ENCODE measurements around the gene TSPAN11.
"Not testable (repeated sequence)": the region's sequence is repeated elsewhere in the genome, so short reads cannot be mapped to it uniquely, and the experiment has no call there.

Gene TSPAN11

DNA sequence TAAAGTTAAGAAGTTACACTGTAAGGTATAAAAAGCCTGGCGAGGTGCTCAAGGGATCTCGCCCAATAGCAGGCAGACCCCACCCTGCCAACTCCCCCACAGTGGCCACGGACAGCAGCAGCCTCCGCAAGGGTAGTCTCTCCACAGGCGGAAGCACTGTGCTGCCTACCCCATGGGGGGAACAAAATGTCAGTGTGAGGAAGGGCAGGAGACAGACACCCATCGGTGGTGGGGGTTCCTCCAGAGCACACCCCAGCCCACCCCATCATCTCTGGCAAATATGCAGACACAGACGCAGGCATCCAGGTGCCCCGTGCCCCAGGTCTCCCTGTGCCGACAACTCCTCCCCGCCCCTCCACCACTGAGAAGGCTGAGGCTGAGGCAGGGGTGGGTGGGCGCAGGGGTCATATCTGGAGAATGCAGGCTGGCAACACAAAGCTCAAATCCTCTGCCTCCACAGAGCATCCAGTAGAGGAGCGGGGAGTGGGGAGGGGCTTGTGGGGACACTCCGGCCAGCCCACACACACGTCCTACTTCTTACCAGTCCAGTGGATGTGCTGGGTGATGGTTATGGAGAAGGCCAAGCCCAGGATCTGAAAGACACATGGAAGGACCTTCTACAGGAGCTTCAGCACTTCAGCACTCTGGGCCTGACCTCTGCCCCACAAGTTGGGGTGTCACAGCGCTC lies 78.9 kb downstream of the TSPAN11 start:
- no peak for DNase-seq

- no peak for DNase-seq
These were observed 79.4 kb downstream of the TSPAN11 start for GRCh38 chr12:31005944-31006361.

DNA sequence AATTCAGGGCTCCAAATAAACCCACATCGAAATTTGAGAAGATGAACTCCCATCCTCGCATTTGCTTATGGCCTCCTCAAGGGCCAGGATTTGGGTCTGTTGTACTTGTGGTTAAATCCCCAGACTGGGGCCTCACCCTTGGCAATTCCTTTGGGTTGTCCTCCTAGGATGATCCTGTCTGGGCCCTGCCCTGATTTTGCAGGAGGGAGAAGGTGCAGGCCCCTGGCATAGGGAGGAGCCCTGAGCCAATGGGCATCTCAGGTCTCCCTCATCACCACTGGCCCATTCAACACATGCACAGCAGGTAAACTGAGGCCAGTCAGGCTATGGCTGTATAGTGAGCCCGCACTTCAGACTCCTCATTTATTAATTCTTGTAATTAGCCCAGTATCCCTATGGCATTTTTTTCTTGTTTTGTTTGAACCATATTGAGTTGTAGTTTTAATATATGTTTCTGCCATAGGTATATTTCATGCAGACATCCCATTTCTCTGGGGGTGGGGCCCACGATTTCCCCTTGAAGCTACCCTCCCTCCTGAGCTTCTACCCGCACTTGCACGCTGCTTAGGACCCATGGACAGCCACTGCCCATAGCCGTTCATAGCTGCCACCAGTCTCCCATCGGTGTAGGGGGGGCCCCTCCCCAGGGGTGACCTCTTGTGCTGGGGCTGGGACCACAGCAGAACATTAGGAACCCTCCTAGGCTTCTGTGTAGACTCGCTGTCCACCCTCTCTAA lies 80.0 kb downstream of the TSPAN11 start:
- no peak for DNase-seq

DNA sequence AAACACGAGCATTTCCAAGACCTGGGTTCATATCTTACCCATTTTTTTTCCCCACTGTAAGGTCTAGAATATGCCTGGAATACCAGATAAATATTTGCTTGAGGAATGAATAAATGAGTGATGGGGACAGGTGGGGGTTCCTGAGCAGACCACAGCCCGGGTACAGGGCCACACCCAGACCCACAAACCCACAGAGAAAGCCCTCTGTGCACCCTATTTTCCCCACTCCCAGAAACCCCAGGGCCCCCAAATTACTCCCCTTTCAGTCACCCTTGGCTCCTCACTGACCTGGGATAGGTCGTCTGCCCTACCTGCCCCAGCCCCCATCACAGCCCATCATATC lies 80.6 kb downstream of the TSPAN11 start:
- DNase-seq, result no peak

GRCh38 chr12:31007636-31008175 lies 81.2 kb downstream of the TSPAN11 start:
- DNase-seq, result no peak

DNA sequence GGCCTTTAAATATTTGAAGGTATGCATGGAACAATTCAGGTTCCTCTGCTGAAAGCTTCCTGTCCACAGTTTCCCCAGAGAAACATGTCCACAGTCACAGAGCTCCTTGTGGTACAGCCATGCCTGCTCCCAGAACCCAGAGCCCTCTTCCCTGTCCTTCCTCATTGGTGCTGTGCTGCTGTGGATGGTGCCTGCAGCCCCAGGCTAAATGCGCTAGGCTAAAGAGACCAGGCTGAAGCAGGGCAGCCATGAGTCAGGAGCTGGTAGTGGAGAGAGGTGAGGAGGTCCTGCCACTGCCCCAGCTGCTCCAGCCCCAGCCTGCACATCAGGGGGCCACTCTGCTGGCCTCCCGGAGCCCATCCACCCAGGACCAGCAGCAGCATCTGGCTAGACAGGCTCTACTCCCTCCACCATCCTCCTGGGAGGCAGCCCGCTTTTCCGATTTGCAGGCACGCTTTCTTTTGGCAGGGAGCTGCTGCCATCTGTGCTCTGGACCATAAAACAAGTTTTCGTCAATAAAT lies 81.8 kb downstream of the TSPAN11 start:
- DNase-seq, result no peak

DNA sequence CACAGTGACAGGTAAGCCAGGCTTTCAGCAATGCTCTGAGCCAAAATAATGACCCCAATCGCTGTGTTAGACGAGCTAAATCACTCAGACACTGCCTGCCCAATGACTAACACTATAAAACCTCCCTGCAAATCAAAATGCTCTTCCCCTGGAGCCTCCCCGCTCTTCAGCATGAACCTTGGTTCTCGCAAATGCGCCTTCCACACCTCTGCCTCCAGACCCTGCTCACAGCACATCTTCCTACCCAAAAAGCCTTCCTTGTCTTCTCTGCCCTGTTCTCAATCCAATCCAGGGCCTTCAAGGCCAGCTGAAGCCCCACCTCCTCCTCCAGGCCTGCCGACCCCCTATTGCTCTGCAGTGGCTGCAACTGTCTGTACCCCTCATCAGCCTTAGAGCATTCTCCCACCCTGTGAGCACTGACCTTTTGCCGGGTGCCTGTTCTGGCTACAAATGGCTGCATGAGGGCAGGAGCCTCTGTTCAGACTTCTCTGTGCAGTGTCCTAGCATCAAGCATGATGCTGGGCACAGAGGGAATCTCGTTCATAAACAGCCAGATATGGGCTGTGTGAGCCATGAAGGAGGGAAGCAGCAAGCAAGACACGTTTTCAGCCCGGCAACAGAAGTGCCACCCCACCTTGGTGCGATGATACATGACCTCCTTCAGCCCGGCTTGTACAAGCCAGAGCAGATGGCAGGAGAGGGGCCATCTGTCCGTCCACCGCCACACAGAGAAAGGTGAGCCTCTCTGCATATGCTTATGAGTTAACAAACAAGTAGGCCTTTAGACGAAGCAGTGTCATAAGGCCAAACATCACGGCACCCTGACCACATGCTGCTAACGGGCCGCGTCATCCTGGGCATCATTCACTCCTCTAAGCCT lies 82.7 kb downstream of the TSPAN11 start:
- no peak for DNase-seq

DNA sequence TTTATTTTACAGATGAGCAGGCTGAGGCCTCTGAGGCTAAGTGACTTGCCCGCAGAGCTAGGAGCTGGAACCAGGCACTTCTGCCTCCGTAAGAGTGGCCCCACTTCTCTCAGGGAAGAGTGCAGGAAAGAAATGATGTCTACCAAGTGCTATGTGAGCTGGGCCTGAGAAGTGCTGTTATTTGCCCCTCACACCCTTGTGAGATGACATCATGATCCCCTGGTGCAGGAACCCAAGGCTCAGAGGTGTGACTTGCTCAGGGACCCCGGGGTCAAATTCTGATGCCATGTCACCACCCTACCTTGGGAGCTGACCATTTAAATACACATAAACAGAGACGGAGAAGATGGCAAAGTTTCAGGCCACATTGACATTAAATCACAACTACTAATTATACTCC lies 83.4 kb downstream of the TSPAN11 start:
- DNase-seq, result no peak

GRCh38 chr12:31011336-31011735 lies 84.8 kb downstream of the TSPAN11 start:
- no peak for DNase-seq

DNA sequence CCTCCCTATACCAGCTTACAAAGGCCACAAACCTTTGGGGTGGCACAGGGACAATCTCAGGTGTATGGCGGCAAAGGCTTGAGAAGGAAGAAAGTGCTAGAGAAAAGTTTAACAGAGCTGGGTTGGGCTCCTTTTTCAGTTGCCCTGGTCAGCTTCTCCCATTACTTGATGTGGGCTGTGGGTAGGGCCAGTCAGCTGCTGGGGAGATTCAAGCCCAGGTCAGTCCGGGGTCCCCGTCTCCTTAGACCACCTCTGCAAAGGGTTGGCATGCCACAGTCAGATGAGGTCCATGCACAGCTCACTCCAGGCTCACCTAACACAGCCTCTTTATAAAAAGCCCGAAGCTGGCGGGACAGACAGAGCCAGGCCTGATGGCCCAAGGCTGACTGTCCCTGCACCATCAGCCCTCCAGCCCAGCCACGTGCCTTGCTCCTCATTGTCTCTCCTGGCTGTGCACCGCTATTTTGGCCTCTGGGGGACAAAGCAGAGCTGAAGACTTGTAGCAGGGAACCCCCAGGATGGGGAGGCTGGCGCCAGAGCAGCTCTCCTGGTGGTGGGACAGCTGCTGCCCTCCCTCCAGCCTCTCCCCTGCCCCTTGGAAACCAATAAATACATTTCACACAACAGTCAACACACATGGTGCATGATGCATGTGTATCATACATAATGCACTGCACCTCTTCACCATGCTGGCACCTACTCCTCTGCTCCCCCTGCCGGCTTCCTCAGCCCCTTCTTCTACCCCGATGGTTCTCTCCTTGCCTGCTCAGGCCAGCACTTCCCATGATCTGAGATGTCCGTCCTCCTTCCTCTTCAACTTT lies 85.4 kb downstream of the TSPAN11 start:
- no peak for DNase-seq

GRCh38 chr12:31012567-31012891 lies 86.0 kb downstream of the TSPAN11 start:
- DNase-seq, result not testable (repeated sequence)

DNA sequence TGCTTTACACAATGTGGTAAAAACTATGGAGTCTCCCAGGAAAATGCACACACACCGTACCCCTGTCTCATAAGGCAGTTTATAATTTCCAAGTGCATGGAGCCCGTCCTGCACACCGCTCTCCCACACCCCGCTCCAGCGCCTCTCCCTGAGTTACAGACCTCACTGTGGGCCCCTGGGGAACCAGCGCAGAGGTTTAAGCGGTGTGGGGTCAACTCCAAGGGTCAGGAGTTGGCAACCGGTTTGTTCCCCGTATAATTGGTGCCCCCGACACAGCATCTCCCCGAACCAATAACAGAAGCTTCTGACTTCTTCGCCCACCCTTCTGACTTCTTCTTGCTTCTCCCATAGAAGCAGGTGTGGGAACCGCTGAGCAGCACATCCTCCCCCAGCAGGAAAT lies 88.7 kb downstream of the TSPAN11 start:
- DNase-seq, result no peak

DNA sequence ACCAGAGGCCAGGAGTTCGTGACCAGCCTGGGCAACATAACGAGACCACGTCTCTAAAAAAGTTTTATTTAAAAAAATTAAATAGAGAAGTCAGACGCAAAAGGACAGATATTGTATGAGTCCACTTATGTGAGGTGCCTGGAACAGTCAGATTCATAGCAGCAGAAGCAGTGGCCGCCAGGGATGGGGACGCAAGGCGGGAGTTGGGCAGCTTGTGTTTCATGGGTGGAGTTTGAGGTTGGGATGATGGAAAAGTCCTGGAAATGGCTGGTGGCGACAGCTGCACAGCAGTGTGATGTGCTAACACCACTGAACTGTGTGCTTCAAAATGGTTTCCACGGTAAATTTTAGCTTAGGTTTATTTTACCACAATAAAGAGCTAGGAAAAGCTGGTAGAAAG lies 89.5 kb downstream of the TSPAN11 start:
- no peak for DNase-seq

DNA sequence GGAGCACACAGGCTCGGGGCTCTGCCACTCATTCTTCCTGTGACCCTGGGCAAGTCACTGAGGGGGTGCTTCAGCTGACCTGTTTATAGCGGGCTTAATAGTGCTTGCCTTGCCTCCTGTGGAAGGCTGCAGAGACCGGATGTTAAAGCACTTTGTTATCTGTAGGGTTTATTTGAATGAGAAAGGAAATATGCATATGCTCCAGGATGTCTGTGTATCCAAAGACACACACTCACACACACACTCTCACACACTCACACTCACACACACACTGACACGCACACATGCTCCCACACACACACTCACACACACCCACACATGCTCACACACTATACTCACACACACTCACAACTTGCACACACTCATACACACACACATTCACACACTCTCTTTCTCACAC lies 91.0 kb downstream of the TSPAN11 start:
- DNase-seq, result no peak

GRCh38 chr12:31018106-31018789 lies 91.7 kb downstream of the TSPAN11 start:
- no peak for DNase-seq

DNA sequence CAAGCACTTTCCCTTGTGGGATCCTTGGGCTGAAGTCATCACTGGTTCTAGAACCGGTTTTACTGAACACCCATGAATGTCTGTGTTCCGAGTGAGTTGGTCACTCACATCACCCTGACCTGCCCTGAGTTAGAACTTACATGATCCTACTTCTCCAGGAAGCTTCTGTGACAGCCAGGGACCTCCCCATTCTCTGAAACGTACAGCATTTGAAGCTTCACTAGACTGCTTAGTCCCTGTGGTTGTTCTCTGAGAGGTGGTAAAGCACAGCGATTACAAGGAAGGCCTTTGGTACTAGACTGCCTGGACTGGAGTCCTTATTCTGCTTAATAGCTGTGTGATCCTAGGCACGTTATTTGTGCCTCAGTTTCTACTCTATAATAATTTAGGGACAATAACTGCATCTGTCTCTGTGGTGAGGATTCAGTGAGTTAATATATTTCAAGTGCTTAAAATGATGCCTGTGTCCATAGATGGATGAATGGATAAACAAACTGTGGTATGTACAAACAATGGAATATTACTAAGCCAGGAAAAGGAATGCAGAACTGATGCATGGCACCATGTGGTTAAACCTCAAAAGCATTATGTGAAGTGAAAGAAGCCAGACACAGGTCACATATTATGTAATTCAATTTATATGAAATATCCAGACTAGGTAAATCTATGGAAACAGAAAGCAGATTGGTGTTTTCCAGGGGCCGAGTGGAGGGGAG lies 92.4 kb downstream of the TSPAN11 start:
- DNase-seq, result no peak

DNA sequence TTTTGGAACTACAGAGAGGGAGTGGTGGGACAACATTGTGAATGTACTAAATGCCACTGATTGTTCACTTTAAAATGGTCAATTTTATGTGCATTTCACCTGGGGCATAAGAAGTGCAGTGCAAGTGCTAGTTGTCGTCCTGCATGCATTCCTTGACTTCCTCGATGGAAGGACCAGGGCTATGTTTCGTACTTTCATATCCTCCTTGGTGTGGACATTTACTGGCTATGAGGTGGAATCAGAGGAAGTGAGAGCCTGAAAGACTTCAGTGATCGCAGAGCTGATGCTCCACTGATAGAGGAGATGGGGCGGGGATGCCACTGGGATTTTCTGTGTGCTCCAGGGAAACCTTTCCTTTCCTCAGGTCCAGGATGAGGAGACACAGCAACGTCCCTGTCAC lies 93.0 kb downstream of the TSPAN11 start:
- no peak for DNase-seq

DNA sequence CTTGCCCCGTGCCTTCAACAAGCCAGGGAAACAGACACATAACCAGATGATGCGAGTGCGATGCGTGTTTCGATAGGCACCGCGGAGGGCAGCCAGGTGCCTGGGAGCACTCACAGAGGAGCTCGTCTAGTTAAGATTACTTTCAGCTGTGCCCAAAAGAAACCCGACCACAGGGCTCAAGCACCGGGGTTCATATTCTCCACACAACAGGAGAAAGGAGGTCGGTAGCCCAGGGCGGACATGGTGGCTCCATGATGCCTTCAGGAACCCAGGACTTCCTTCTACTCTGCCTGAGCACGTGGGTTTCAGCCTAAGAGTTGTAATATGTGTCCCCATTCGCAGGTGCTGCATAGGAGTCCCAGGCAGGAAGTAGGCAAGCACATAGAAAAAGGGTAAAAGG lies 93.4 kb downstream of the TSPAN11 start:
- no peak for DNase-seq

GRCh38 chr12:31020385-31021166 lies 94.0 kb downstream of the TSPAN11 start:
- no peak for DNase-seq

- no peak for DNase-seq
These were observed 94.6 kb downstream of the TSPAN11 start for GRCh38 chr12:31021181-31021580.
